ENCODE measurements around the gene RGS5.
"Not testable (repeated sequence)": the region's sequence is repeated elsewhere in the genome, so short reads cannot be mapped to it uniquely, and the experiment has no call there.

Gene RGS5

GRCh38 chr1:163202833-163203451, at the start of gene RGS5:
Gene RGS5 (minus strand): TSS chr1:163202916. CDS start chr1:163202835, 81 bp downstream.
- Histone ChIP-seq H3K4me3 (ENCODE audit: insufficient read length, low read depth) (no peak within 1 kb of the TSS), H3K27me3 (ENCODE audit: insufficient read depth, insufficient read length) (no peaks in the 10 kb centered on the region), H3K9me3 (ENCODE audit: insufficient read depth, low read length) (no peaks in the 10 kb centered on the region), H3K4me1 (ENCODE audit: insufficient read depth, insufficient read length) (no peaks in the 10 kb centered on the region), H3K36me3 (ENCODE audit: insufficient read depth, insufficient read length, low read length) (no peaks in the 10 kb centered on the region), H3K9ac (ENCODE audit: insufficient read length, low read depth) (peak within 1 kb of the TSS; percentile 21)
- DNase-seq (ENCODE audit: low read depth, low spot score) = peak; percentile 87
- TF ChIP-seq SUZ12 (IDR thresholded peaks at IDR 0.05; ENCODE audit: extremely low read depth, insufficient read depth, insufficient read length) = no peak
- no peak for TF ChIP-seq YY1 (IDR thresholded peaks at IDR 0.05; ENCODE audit: insufficient read depth, insufficient read length)
- TF ChIP-seq ZNF274 (IDR thresholded peaks at IDR 0.05; ENCODE audit: low read depth, low read length) = no peak

- H3K27me3 ChIP-seq (ENCODE audit: insufficient read depth, insufficient read length) = no peaks in the 10 kb centered on the region
- no peak for TF ChIP-seq ZNF274 (IDR thresholded peaks at IDR 0.05; ENCODE audit: low read depth, low read length)
- no peak for TF ChIP-seq YY1 (IDR thresholded peaks at IDR 0.05; ENCODE audit: insufficient read depth, insufficient read length)
- TF ChIP-seq SUZ12 (IDR thresholded peaks at IDR 0.05; ENCODE audit: extremely low read depth, insufficient read depth, insufficient read length) = no peak
- H3K4me3 ChIP-seq (ENCODE audit: insufficient read length, low read depth) = no peak overlapping the region
- no peaks in the 10 kb centered on the region for H3K9me3 ChIP-seq (ENCODE audit: insufficient read depth, low read length)
- no peaks in the 10 kb centered on the region for H3K36me3 ChIP-seq (ENCODE audit: insufficient read depth, insufficient read length, low read length)
- no peaks in the 10 kb centered on the region for H3K4me1 ChIP-seq (ENCODE audit: insufficient read depth, insufficient read length)
- no peak for DNase-seq (ENCODE audit: low read depth, low spot score)
- no peak overlapping the region for H3K9ac ChIP-seq (ENCODE audit: insufficient read length, low read depth)
These were observed 47.8 kb upstream of the RGS5 start for GRCh38 chr1:163250382-163250974.

- no peaks in the 10 kb centered on the region for H3K4me1 ChIP-seq (ENCODE audit: insufficient read depth, insufficient read length)
- no peaks in the 10 kb centered on the region for H3K27me3 ChIP-seq (ENCODE audit: insufficient read depth, insufficient read length)
- H3K4me3 ChIP-seq (ENCODE audit: insufficient read length, low read depth) = no peak overlapping the region
- DNase-seq (ENCODE audit: low read depth, low spot score) = no peak
- H3K36me3 ChIP-seq (ENCODE audit: insufficient read depth, insufficient read length, low read length) = no peaks in the 10 kb centered on the region
- H3K9ac ChIP-seq (ENCODE audit: insufficient read length, low read depth) = no peak overlapping the region
- H3K9me3 ChIP-seq (ENCODE audit: insufficient read depth, low read length) = no peaks in the 10 kb centered on the region
- TF ChIP-seq YY1 (IDR thresholded peaks at IDR 0.05; ENCODE audit: insufficient read depth, insufficient read length) (no peak), SUZ12 (IDR thresholded peaks at IDR 0.05; ENCODE audit: extremely low read depth, insufficient read depth, insufficient read length) (no peak), ZNF274 (IDR thresholded peaks at IDR 0.05; ENCODE audit: low read depth, low read length) (no peak)
These were observed 45.3 kb upstream of the RGS5 start for GRCh38 chr1:163248064-163248463.

GRCh38 chr1:163244648-163245047, 41.9 kb upstream of the RGS5 start:
- not testable (repeated sequence) for H3K9me3 ChIP-seq (ENCODE audit: insufficient read depth, low read length); H3K36me3 ChIP-seq (ENCODE audit: insufficient read depth, insufficient read length, low read length); H3K4me1 ChIP-seq (ENCODE audit: insufficient read depth, insufficient read length); DNase-seq (ENCODE audit: low read depth, low spot score); H3K4me3 ChIP-seq (ENCODE audit: insufficient read length, low read depth); H3K9ac ChIP-seq (ENCODE audit: insufficient read length, low read depth); H3K27me3 ChIP-seq (ENCODE audit: insufficient read depth, insufficient read length)

- TF ChIP-seq ZNF274 (IDR thresholded peaks at IDR 0.05; ENCODE audit: low read depth, low read length) (no peak), YY1 (IDR thresholded peaks at IDR 0.05; ENCODE audit: insufficient read depth, insufficient read length) (no peak), SUZ12 (IDR thresholded peaks at IDR 0.05; ENCODE audit: extremely low read depth, insufficient read depth, insufficient read length) (no peak)
These were observed 39.0 kb upstream of the RGS5 start for GRCh38 chr1:163241746-163242145.

GRCh38 chr1:163240705-163241104, 38.0 kb upstream of the RGS5 start:
- Histone ChIP-seq H3K4me3 (ENCODE audit: insufficient read length, low read depth) (no peak overlapping the region), H3K4me1 (ENCODE audit: insufficient read depth, insufficient read length) (no peaks in the 10 kb centered on the region), H3K9ac (ENCODE audit: insufficient read length, low read depth) (no peak overlapping the region), H3K9me3 (ENCODE audit: insufficient read depth, low read length) (no peaks in the 10 kb centered on the region), H3K27me3 (ENCODE audit: insufficient read depth, insufficient read length) (no peaks in the 10 kb centered on the region), H3K36me3 (ENCODE audit: insufficient read depth, insufficient read length, low read length) (no peaks in the 10 kb centered on the region)
- TF ChIP-seq ZNF274 (IDR thresholded peaks at IDR 0.05; ENCODE audit: low read depth, low read length) = no peak
- TF ChIP-seq YY1 (IDR thresholded peaks at IDR 0.05; ENCODE audit: insufficient read depth, insufficient read length) = no peak
- TF ChIP-seq SUZ12 (IDR thresholded peaks at IDR 0.05; ENCODE audit: extremely low read depth, insufficient read depth, insufficient read length) = no peak
- no peak for DNase-seq (ENCODE audit: low read depth, low spot score)

More at GRCh38 chr1:163241746-163242145, 39.0 kb upstream of the RGS5 start:
- DNase-seq (ENCODE audit: low read depth, low spot score) = no peak
- no peaks in the 10 kb centered on the region for H3K27me3 ChIP-seq (ENCODE audit: insufficient read depth, insufficient read length)
- no peak overlapping the region for H3K4me3 ChIP-seq (ENCODE audit: insufficient read length, low read depth)
- no peaks in the 10 kb centered on the region for H3K4me1 ChIP-seq (ENCODE audit: insufficient read depth, insufficient read length)
- H3K9me3 ChIP-seq (ENCODE audit: insufficient read depth, low read length) = no peaks in the 10 kb centered on the region
- H3K9ac ChIP-seq (ENCODE audit: insufficient read length, low read depth) = no peak overlapping the region
- H3K36me3 ChIP-seq (ENCODE audit: insufficient read depth, insufficient read length, low read length) = no peaks in the 10 kb centered on the region

GRCh38 chr1:163233643-163234042, 30.9 kb upstream of the RGS5 start:
- not testable (repeated sequence) for DNase-seq (ENCODE audit: low read depth, low spot score); H3K9ac ChIP-seq (ENCODE audit: insufficient read length, low read depth); H3K27me3 ChIP-seq (ENCODE audit: insufficient read depth, insufficient read length); H3K4me1 ChIP-seq (ENCODE audit: insufficient read depth, insufficient read length); H3K9me3 ChIP-seq (ENCODE audit: insufficient read depth, low read length); H3K36me3 ChIP-seq (ENCODE audit: insufficient read depth, insufficient read length, low read length); H3K4me3 ChIP-seq (ENCODE audit: insufficient read length, low read depth)

All from NT2/D1 (cell line).